ENCODE measurements around the gene DNAJB8. TPM values are rescaled to one million over a fixed set of nuclear protein-coding genes. Genes with fewer than 3 reads are reported as not detected.
A peak's percentile ranks its signal among the peaks of the same experiment; 100 is the strongest.

Gene DNAJB8
- total and polyA plus RNA-seq, 9 of the 15 experiments (the other 6 are each of a cell fraction or from before 2014, with no cell fraction given): not detected

DNA sequence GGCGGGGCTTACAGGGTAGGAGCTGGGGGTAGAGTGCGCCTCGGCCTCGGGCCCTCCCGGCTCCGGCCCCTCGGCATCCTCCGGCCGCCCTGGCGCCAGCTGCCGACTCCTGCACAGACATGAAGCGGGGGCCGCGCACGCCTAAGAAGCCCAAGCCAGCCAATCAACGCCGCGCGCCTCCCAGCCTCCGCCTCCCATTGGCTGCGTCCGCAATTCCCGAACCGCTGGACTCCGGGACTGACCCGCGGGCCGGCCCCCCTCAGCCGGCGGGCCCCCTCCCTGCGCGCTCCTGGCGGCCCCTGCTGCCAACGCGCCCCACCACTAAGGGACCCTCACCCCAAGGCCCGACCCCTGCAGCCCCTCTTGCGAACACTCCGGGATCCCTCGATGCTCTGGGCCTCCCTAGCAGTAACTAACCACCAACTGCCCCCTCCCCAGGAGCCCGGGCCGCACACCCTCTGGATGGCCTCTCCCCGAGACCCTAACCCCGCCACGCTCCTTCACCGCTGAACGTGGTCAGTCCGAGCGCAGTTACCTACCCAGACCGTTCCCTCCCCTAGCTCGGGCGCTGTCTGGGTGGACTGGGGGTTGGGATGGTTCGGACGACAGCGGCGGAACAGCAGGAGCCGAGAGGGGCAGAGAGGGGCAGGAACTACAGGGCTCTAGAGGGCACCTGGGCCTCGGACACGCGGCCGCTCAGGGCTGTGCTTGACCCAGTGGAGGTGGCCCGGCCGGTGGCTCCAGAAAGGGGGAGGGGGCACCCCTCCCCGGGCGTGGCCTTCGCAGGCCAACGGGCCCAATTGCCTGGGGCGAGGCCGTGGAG, 21.3 kb upstream of the DNAJB8 start (continued):
- TF ChIP-seq RBM14 (IDR thresholded peaks at IDR 0.05; ENCODE audit: borderline replicate concordance, insufficient read depth, low read depth, low read length): no peak
- TF ChIP-seq NR1H2 (CRISPR knock-in tag; IDR thresholded peaks at IDR 0.05): no peak
- TF ChIP-seq HINFP (tag; conservative IDR thresholded peaks at IDR 0.05; ENCODE audit: low read depth): no peak
- TF ChIP-seq, protein P1, sequence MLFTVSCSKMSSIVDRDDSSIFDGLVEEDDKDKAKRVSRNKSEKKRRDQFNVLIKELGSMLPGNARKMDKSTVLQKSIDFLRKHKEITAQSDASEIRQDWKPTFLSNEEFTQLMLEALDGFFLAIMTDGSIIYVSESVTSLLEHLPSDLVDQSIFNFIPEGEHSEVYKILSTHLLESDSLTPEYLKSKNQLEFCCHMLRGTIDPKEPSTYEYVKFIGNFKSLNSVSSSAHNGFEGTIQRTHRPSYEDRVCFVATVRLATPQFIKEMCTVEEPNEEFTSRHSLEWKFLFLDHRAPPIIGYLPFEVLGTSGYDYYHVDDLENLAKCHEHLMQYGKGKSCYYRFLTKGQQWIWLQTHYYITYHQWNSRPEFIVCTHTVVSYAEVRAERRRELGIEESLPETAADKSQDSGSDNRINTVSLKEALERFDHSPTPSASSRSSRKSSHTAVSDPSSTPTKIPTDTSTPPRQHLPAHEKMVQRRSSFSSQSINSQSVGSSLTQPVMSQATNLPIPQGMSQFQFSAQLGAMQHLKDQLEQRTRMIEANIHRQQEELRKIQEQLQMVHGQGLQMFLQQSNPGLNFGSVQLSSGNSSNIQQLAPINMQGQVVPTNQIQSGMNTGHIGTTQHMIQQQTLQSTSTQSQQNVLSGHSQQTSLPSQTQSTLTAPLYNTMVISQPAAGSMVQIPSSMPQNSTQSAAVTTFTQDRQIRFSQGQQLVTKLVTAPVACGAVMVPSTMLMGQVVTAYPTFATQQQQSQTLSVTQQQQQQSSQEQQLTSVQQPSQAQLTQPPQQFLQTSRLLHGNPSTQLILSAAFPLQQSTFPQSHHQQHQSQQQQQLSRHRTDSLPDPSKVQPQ (CRISPR knock-in tag; IDR thresholded peaks at IDR 0.05; ENCODE audit: borderline replicate concordance): no peak
- no peak; the same call in 1 of the 2 replicates for TF ChIP-seq PML (IDR thresholded peaks at IDR 0.05; ENCODE audit: low read length)
- no peak for TF ChIP-seq XRCC4 (IDR thresholded peaks at IDR 0.05; ENCODE audit: extremely low read depth, insufficient read depth, insufficient read length)
- TF ChIP-seq HSF4 (CRISPR knock-in tag; IDR thresholded peaks at IDR 0.05; ENCODE audit: borderline replicate concordance): no peak
- TF ChIP-seq GABPB1 (CRISPR knock-in tag; IDR thresholded peaks at IDR 0.05): 0 out of 2 replicates have a peak, but pooled peaks have one; percentile 20
- no peak for TF ChIP-seq CREB5 (CRISPR knock-in tag; IDR thresholded peaks at IDR 0.05)
- no peak for TF ChIP-seq BMI1 (IDR thresholded peaks at IDR 0.05; ENCODE audit: low read length)
- no peak for TF ChIP-seq MCM5 (IDR thresholded peaks at IDR 0.05; ENCODE audit: low read depth)
- no peak for TF ChIP-seq MLX (CRISPR knock-in tag; conservative IDR thresholded peaks at IDR 0.05)
- no peak for TF ChIP-seq PPARD (CRISPR knock-in tag; IDR thresholded peaks at IDR 0.05)
- no peak for TF ChIP-seq KLF13 (tag; IDR thresholded peaks at IDR 0.05; ENCODE audit: borderline replicate concordance, low read depth)
- TF ChIP-seq POLR2G (IDR thresholded peaks at IDR 0.05; ENCODE audit: low read depth, low read length): peak; percentile 93
- TF ChIP-seq CHAMP1 (IDR thresholded peaks at IDR 0.05): no peak

All from K562 (cell line).